HG03045 (cell line): Measurements from ENCODE around the gene SCLT1.

Experiments used
- ATAC-seq: cut with Tn5 transposase; IDR thresholded peaks from one replicate; pipeline ENCODE4 v1.9.1; 2021; ENCODE audit warnings: mild to moderate bottlenecking, moderate library complexity; ENCODE audit not compliant: unreplicated experiment

The SCLT1 gene

GRCh38 chr4:128879283-128879682 is 214.1 kb downstream of the SCLT1 start:
- no peak for ATAC-seq

DNA sequence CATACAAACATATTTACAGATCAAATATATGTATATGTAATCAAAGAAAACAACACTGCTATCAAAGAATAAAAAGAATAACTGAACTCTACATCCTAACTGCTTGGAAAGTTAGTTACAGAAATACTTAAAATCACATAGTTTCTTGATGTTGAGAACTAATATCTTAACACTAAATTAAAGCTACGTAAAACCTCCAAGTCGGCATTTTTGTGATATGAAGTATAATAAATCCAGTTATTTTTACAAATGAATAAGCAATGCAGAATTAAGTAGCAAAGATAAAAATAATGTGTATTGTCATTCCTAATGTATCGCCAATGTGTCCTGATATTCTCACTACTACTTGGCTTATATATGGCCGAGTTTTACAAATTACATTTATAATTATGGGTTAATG is 215.4 kb downstream of the SCLT1 start:
- no peak for ATAC-seq

DNA sequence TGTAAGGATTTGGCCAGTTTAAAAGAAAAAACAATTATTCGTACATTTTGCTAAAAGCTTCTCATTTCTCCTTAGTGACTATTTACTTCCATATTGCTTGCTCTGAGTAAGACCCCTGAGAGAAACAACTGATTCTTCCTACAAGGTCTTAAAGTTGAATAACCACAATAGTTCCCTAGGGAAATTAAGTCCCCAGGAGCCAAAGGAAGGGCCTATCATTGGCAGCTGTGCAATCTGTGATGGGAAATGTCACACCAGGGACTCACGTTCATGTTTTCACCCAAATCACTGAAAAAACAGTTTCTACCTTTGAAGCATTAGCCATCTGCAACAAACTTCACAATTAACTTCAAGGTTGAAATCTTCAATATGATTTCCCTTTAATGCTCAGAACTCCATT is 217.1 kb downstream of the SCLT1 start:
- ATAC-seq: no peak

GRCh38 chr4:128871948-128872347 is 221.4 kb downstream of the SCLT1 start:
- no peak for ATAC-seq

DNA sequence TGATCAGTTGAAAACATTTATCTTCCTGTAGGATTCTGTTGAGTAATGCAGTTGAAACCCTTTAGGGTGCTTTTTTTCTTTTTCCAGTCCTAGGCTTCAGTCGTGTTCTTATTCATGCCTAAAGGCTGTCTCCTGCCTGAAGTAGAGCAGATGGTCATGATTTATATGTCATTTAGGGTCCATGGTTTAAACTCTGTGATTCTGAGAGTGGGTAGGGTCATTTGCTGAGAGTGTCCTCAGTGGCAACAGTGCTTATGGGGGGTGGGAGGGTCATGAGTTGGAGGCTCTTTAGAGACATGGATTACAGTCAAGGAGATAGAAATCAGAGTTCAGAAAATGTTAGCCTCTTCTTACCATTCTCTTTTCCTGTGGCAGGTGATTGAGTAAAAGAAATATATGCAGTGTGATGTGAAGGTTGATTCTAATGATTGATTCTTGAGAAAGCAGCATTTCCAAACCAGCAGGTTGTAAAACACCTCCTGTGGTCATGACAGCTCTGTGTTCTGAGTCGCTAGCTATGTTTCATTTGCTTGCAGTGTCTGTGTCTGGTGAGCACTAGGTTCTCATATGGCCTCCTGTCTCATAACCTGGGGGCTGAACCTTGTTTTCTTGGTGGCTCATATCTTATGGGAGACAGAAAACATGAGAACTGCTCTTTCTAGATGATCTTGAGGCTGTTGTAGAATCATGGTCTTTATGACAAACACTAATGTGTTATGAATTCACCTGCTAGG is 223.4 kb downstream of the SCLT1 start:
- ATAC-seq: no peak

DNA sequence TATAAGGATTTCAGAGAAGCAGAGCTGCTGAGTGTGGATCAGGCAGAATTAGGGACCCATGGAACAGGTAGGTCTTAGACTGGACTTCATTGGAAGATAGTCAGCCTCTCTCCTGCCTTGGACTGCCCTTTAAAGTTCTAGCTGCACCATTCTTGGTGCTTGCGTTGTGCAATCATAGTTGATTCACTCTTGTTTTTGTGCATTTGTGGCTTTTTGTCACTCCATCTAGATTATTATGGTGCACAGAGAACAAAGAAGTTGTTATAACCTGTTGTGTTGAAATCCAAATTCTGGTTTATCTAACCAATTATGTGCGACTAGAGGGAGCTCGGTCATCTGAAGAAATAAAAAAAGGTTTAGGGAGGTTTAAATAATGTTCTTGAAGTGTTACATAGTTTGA is 224.6 kb downstream of the SCLT1 start:
- ATAC-seq: no peak

- no peak for ATAC-seq
Measured at GRCh38 chr4:128866691-128867090, 226.6 kb downstream of the SCLT1 start.

DNA sequence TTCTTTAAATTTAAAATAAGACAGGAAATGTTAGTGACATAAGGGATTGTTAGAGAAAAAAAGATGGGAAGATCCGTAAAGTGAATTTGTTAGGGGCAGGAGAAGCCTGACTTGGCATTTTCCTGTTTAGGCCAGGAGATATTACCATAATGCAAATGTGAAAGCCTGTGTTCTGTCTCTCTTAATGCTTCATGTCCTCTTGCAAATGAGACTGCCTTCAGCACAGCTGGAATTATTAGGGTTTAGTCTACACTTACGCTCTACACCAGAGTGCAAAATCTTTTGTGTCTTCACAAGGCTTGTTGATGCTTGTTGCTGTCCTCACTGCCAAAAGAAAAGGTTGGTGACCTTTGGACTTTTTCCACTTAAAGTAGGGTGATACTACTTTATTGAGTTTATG is 227.1 kb downstream of the SCLT1 start:
- ATAC-seq: no peak

DNA sequence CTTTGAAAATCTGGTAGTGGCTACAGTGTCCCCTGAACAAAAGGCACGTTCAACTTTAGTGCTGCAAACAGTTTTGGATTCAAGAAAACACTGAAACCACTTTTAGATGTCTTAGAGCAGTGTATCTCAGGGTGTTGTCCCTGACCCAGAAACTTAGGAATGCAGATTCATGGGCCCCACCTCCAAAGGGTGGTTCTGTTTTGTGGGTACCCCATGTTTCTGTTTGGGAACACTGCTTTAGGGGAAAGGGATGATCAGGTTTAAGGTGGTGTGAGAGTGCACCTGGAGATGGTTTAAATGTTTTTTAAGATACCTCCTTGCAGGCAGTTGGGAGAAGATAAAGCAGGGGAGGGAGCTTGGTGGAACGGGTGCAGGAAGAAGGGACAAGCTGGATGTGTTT is 228.2 kb downstream of the SCLT1 start:
- ATAC-seq: no peak

GRCh38 chr4:128863312-128864075 is 229.8 kb downstream of the SCLT1 start:
- ATAC-seq: no peak

- ATAC-seq: peak; percentile 72
Measured at GRCh38 chr4:128862608-128863311, 230.6 kb downstream of the SCLT1 start.

DNA sequence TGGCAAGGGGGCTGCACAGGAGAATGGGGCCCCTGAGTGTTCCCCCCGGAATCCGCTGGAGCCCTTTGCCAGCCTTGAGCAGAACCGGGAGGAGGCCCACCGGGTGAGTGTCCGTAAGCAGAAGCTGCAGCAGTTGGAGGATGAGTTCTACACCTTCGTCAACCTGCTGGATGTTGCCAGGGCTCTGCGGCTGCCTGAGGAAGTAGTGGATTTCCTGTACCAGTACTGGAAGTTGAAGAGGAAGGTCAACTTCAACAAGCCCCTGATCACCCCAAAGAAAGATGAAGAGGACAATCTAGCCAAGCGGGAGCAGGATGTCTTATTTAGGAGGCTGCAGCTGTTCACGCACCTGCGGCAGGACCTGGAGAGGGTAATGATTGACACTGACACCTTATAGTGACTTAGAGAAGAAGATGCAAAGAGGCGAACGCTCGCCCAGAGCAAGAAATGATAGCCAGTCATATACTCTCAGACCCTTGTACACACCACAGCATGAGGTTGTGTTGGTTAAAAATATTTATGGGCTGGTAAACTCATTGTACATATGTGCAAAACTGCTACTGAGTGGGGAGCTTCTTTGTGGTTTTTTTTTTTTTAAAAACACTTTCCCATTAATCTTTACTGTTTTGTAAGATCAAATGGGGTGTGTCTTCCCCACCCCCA is 231.4 kb downstream of the SCLT1 start:
- ATAC-seq: peak; percentile 9

DNA sequence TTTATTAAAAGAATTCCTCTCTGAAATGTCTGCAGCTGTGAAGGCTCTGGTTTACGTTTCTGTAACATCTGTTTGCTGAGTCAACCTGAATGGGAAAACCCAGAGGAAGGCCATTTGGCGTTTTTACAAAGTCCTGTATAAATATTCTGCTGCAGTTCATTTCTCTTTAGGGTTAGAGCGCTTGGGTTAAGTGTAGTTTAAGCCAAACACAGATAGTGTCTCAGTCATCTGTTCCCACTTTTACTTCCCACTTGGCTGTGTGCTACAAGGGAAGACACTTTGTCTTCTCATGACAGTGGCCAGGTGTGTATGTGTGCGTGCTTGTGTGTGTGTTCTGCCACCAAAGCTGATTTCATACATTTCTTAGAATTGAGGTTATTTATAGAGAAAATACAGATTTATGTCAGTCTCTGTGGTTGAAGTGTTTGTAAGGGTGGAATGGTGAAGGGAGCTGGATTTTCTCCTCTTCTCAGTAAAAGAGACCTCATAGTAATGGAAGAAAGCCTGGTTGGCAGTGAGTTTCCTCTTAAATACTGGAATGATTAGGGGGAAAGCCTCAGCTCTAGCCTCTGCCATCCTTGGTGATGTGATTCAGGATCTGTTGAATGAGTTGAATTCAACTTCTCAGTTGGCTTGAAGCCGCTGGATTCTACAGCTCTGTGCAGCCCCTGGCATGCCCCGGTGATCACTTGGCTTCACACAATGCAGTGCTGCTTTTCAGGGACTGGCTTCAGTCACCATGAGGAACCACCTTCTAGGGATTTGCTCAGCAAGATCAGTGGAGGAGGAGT is 233.3 kb downstream of the SCLT1 start:
- ATAC-seq: no peak

DNA sequence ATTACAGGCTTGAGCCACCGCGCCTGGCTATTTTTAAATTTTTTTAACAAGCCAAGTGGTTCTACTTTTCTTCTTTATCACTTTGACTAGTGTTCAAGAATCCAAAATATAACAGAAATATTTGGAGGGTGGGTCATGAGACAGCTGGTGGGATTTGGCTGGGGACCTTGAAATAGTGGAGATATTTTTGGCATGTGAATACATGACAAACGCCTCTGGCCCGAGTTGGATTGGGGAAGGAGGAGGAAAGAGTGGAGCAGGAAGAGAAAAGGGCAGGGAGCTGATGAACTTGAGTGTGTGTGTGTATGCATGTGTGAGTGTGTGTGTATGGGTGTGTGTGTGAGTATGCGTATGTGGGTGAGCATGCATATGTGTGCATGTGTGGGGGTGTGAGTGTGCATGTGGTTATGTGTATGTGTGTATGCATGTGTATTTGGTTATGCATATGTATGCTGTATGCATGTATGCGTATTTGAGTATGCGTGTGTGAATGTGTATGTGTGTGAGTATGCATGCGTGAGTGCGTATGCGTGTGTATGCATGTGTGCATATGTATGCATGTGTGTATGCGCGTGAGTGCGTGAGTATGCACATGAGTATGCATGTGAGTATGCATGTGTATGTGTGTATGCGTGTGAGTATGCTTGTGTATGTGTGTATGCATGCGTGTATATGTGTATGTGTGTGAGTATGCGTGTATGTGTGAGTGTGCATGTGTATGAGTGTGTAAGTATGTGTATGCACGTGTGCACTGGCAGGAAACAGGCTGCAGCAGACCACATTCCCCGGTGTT is 234.3 kb downstream of the SCLT1 start:
- ATAC-seq: no peak

- no peak for ATAC-seq
Measured at GRCh38 chr4:128856246-128856645, 237.1 kb downstream of the SCLT1 start.

GRCh38 chr4:128855621-128856020 is 237.7 kb downstream of the SCLT1 start:
- ATAC-seq: no peak

- peak; percentile 61 for ATAC-seq
Measured at GRCh38 chr4:128854433-128854832, 238.9 kb downstream of the SCLT1 start.

- ATAC-seq: no peak
Measured at GRCh38 chr4:128853741-128854140, 239.6 kb downstream of the SCLT1 start.

DNA sequence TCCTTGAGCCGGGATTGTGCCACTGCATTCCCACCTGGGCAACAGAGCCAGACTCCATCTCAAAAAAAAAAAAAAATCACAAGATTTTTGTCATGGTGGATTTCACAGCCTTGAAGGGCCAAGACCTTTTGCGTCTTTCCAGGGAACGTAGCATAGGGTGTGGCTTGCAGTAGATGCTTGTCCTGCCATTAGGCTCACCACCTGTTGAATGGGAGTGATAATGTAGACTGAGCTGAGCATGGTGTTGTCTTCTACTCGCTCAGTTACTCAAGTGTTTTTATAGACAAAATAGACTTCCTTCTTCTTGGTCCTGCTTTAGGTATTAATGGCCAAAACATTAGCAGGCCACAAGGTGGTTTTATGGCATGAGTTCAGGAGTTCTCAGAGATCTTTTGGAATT is 243.1 kb downstream of the SCLT1 start:
- no peak for ATAC-seq

- ATAC-seq: no peak
Measured at GRCh38 chr4:128848461-128848860, 244.9 kb downstream of the SCLT1 start.
